SW 1271 (cell line): ENCODE measurements around the gene CCNQ.

Source experiments
- DNase-seq, 2 experiments: peaks; one replicate each; lab custom pipeline; 2025; lab: John Stamatoyannopoulos, UW

The CCNQ gene

DNA sequence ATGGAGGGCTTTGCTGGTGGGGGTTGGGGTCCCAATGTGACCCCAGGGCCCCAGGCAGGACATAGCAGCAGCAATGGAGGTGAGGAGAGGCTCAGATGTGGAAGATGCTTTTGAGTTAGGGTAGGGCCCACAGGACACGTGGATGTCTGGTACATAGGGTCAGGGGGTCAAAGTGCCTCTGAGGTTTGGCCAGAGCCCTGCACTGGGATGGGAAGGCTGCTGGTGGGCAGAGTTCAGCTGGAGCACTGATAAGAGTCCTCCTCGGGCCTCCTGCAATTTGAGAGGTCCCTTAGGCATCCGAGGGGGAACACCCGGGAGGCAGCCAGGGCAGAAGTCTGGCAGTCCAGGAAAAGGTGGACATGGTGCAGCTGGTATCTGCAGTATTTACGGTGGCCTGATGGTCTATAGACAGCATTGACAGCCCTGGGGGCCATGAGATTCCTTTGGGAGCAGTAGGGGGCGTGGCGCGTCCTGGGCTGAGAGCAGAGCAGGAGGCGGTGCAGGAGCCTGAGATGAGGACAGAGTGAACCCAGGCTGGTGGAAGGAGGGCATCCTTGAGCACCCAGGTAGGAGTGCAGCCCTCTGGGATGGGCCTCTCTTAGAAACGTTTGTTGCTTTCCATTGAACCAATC lies 22.6 kb downstream of the CCNQ start:
- no peak for DNase-seq

DNA sequence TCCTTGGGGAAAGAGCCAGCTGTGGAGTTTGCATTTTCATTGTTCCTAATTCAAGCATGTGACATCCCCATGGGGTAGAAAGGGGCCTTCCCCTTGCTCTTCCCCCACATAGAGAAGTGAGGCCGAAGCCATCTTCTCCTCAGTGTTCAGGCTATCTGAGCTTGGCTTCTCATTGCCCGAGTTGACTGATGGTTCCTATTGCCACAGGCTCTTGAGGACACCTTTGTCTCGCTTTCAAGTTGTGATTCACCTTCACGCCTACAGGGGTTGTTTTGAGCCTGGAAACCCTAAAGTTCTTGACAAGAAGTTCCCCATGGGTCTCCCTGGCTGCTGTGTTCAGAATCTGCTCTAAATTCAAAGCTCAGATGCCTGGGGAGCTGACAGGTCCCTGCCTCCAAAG lies 25.0 kb downstream of the CCNQ start:
- DNase-seq, result no peak

DNA sequence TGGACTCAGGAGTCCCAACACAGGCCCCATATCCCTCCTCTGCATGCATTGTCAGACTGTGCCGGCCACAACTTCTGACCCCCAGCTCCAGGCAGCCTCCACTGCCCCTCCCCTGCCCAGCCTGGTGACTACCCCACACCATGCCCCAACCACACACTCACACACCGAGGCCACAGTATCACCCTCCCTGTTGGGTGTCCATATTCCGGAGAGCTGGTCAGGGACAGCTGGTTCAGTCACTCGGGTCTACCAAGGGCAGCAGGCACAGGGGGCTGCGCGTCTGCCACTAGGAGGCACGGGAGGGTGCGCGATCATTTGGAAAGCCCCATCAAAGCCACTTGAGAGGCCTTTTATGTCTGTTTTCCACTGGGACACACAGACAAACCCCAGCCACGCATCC lies 26.3 kb downstream of the CCNQ start:
- DNase-seq, result no peak

DNA sequence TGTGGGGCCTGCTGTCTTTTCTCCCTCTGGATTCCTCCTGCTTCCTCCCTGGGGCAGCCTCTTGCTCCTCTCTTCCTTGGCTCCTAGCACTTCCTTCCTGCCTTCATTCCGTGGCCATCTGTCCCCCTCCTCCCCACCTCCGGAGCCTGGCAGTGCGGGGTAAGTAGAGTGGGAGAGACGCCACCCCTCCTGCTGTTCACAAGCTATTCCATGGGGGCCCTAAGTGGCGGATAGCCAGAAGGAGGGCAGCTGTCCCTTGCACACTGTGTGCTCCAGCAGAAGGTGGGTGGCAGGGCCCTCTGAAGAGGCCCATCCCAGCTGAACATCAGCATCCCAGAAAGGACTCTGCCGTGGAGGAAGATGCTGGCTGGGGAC lies 27.4 kb downstream of the CCNQ start:
- no peak for DNase-seq

DNA sequence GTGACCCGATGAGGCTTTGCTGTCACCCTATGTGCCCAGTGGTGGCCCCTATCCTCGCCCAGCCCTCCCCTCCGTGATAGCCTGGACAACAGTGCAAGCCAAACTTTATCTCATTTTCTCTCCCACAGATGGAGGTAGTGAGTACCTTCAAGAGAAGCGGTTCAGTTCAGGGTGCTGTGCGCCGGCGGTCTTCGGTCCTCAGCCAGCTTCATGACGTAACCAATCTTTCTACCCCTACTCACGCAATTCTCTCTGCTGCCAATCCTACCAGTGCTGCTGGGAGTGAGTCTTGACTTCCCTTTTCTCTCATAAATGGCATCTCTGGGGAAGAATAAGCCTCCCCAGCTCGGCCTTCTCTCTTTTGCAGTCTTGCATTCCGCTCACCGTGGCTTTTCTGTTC lies 29.5 kb downstream of the CCNQ start:
- no peak for DNase-seq

DNA sequence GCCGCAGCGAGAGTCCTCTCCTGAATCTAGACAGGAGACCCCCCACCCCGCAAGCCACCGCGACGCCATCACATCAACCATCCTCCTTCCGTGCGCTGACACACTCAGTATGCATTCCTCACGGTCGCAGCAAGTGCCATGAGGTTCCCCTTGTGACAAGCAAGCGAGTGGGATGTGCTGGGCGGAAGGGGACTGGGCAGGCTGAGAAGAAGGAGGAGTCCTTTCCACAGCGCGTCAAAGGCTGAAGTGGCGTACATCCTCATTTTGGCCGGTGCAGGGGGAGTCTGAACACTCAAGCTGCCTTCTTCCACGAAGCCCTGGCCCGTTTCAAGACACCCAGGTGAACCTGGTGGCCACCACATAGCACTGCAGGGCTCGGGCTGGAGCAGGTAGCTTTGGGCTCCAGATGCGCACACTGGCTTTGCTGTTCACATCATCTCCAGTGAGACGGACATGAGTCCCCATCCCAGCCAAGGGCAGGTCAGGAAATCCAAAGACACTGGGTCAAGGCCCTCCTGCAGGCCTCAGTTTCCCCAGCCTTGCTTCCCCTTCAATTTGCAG lies 30.4 kb downstream of the CCNQ start:
- no peak for DNase-seq

DNA sequence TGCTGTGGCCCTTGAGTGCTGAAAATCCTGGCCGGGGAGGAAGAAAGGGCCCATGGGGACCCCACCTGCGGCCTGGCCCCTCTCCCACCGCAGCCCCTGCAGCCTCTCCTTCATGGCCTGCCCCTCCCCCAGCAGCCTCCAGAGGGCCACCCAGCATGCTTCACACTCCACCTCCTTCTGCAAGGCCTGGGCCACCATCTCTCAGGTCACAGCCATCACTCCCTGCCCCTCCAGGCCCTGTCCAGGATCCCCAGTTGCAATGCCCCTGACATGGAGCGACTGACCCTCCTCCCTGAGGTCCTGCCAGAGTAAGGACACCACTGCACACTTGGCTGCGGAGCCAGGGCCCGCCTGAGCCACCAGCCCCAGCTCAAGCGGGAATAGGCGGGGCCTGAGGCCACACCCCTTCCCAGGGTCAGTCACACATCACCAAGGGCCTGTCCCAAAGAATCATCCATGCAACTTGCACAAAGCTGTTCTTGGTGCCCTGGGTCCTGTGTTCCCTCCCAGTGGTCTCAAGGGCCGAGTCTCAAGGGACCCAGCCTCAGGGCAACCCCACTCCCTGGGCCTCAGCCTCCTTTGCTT lies 32.9 kb downstream of the CCNQ start:
- DNase-seq, result no peak

DNA sequence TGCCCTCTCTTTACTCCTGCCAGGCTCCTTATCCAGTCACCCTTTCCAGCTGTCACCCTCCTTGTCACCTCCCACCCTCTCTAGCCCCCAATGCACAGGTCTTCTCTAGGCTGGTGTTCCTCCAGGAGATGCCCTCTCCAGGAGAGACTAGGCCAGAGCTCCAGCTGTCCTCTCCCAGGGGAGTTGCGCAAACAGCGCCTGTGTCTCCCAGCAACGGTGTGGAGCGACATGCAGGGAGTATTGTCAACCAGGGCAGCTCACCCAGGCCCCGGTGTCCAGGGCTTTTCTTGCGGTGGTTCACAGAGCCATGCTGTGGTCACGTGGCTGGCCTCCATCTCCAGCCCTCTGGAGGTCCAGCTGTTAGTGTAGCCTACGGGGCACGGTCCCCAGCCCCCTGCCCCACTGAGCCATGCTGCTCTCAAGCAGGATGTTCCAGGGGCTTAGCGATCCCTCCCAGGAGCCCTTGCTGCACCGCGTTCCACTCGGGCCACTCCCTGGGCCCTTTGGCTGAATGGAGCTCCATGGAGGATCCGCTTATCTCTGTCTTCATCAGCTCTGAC lies 34.8 kb downstream of the CCNQ start:
- DNase-seq, result no peak

DNA sequence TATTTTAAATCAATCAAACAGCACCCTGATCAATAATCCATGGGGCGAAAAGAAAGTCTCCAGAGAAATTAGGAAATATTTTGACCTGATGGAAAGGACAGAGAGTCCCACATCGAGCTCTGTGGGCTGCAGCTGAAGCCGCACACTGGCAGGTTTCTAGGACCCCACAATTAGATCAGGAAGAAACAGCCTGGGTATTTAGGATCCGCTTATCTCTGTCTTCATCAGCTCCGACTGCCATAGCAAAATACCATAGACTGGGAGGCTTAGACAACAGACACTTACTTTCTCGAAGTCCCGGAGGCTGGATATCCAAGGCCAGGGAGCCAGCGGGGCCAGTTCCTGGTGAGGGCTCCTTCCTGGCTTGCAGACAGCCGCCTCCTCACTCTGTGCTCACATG lies 36.4 kb downstream of the CCNQ start:
- no peak for DNase-seq

DNA sequence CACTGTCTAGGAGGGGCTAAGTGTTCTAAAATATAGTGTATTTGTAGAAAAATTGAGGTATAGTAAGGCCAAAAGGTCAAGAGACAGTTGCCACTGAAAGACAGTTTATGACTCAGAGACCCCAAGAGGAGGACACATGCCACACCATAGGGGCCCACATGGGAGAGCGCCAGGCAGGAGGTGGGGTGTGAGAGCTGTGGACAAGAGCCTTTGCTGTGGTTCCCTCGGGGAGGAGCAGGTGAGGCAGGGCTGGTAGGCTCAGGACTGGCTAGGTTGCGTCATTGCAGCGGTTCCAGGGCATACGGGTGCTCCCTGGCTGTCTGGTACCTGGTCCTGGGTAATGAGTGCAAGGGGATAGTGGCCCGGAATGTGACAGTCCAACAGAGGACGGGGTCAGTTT lies 37.6 kb downstream of the CCNQ start:
- DNase-seq, result no peak

DNA sequence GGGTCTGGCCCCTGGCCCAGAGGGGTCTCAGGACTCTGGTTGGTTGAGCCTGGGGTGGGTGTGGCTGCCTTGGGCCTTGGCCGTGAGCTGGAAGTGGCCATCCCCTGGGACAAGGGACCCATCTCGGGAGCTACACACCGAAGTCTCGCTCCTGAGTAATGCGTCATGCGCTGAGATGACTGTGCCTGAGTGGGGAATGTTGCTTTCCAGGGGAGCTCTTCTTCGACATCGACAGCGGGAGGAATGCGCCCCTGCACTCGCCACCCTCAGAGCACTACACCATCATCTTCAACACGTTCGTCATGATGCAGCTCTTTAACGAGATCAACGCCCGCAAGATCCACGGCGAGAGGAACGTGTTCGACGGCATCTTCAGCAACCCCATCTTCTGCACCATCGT lies 38.5 kb downstream of the CCNQ start:
- DNase-seq, result no peak

DNA sequence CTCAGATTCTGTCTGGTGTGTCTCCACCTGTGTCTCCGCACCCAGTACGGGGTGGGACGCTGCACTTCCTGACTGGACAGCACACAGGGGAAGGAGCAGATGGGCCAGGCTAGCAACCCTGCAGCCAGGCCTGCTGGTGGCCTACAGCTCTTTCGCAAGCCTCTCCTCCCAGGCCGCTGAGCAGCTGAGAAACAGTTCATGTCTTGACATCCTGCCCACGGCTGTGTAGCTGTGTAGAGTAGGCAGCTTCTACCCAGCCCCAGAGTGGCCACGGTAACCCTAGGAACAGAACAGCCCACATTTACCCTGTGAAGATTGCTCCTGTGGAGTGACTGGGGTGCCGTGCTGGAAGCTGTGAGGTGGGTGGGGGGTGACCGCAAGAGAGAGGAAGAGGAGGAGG lies 38.9 kb downstream of the CCNQ start:
- DNase-seq, result no peak

DNA sequence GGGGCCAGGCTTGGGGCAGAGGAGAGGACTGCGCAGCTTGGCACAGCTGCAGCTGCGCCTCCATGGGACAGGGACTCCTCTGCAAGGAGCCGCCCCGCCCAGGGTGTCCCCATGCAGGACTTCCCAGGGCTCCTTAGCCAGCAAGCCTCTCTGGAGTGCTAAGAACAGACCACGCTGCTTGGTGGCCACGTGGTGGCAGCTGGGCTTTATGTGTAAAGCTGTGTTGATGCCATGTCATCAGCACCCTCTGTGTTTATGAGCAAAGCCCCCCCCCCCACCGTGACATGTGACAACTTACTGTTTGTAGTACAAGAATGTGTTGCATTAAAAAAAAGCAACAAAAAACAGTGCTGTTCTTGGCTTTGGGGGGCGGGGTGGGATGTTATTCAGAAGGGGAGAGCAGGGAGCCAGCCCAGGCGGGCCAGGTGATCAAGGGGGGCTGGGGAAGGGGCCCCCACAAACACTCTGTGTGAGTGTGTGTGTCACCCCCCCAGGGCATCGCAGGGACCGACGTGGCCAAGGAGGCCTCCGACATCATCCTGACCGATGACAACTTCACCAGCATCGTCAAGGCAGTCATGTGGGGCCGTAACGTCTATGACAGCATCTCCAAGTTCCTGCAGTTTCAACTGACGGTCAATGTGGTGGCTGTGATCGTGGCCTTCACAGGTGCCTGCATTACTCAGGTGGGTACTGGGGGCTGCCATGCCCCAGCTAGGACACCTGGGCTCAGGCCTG lies 41.2 kb downstream of the CCNQ start:
- DNase-seq, result no peak

DNA sequence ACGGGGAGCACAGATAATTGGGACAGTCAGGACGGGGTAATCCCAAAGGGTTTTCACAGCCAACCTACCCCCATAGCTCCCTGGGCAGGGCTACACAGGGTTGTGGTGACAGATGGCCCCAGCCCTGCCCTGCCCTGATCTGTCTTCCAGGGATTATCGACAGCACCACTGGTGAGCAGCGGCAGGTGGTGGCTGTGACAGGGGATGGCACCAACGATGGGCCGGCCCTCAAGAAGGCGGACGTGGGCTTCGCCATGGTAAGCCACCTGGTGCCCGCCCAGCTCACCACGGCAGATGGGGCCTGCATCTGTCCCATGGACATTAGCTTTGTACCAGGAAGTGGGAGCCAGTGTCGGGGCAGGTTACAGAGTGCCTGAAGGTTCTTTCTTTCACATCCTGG lies 42.2 kb downstream of the CCNQ start:
- DNase-seq, result no peak

DNA sequence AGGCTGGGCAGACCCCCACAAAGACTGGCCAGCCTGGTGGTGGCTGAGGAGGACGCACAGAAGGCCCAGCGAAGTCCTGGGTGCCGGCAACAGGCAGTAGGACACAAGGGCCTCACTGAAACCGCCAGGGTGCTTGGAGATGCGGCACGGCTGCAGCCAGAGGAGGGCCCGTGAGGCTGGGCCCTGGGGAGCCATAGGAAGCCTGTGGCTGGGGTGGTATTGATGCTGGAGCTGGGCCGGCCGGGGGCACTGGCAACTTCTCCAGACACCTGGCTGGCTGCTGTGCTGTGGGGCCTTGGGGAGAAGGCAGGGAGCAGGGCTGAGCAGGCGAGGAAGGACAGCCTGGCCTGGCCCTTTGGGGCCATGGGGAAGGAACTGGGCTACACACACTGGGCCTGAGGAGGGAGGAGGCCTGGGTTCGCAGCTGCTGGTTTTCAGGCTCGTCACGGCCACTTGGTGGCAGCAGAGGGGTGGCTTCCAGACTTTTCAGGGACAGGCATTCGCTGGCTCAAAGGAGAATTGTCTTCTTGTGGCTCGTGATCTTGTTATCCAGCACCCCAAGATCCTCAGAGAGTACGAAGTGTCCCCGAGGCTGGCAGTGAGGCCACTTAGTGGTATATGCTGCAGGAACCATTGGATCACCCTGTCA lies 44.3 kb downstream of the CCNQ start:
- DNase-seq, result peak in 1 of 2 experiments; percentile 34

DNA sequence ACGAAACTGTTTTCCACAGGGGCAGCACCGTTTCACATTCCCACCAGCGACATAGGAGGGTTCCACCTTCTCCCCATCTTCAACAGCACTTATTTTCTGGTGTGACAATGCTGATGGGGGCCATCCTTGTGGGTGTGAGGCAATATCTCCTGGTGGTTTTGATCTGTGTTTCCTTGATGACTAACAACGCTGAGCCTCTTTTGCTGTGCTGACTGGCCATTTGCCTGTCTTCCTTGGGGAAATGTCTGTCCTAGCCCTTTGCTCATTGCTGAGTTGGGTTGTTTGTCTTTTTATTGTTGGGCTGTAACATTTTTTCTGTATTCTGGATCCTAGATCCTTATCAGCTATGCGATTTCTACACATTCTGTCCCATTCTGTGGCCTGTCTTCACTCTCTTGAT lies 47.8 kb downstream of the CCNQ start:
- no peak for DNase-seq

DNA sequence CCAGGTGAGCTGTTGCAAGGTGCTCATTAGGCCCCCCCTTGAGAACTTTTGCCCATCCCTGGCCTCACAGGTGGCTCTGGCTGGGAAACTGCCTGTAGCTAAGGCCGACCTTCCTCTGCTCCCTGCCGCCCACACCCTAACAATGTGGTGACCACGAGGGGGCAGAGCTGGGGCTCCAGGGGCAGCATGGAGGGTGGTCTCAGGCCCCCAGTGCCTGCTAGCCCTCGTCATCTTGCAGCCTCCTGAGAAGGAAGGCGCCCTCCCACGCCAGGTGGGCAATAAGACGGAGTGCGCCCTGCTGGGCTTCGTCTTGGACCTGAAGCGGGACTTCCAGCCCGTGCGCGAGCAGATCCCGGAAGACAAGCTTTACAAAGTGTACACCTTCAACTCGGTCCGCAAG lies 49.1 kb downstream of the CCNQ start:
- no peak for DNase-seq

DNA sequence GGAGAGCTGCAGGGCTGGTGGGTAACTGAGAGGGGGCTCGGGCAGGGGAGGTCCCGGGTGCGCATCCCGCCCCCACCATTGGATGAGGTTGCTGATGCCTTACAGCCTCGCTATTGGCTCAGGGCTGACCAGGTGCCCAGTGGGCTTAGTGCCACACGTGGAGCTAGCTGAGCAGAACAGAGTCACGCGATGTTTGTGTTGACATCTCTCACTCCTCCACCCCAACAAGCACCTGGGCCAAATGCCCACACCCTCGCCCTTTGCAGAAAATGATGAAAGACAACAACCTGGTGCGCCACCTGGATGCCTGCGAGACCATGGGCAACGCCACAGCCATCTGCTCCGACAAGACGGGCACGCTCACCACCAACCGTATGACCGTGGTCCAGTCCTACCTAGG lies 49.7 kb downstream of the CCNQ start:
- DNase-seq, result no peak

DNA sequence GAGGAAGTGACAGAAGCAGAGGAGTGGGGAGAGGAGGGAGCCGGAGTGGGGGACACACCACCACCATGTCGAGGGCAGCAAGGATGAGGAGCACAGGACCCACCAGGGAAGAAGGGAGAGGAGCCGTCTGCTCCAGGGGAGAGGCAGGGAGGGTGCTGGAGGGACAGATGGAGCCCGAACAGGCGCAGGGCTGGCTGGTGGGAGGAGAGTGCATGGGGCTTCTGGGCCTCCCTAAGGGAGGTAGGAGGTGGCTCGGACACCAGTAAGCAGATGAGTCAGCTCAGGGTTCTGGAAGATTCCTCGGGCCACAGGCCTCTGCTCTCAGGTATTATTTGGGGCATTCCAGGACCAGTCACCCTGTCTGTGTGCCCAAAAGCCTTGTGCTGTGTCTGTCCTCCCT lies 51.7 kb downstream of the CCNQ start:
- DNase-seq, result no peak

DNA sequence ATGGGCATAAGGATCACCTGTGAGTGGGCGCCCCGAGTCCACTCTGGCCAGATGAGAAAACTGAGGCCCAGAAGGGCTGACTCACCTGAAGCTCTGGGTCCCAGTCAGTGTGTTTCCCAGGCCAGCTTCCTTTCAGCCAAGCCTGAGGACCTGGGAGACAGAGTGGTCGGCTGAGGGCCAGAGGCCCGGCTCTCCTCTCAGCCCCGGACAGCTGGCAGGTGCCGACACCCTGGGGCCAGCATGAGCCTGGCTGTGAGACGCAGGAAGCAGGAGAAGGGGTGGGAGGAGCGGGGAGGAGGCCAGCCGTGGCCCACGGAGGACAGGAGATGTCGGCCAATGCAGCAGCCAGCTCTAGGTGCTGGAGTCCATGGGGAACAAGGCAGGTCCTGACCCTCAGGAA lies 52.6 kb downstream of the CCNQ start:
- DNase-seq, result no peak

DNA sequence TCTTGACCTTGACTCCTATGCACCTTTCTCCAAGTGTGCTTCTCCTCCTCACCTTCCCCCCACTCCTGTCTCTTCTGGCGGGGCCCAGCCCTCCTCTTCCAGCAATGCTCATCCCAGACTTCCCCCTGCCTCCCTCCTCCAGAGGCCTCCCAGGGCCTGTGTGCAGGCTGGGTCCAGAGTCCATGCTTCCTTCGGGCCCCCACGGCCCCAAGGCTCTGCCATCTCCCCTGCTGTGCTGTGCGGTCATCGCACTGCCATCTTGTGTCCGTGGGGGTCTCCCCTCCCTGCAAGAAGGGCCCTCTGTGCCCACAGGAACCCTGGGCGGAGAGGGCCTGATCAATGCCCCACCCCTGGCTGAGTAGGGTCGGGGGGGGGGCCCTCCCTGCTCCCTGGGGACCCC lies 54.2 kb downstream of the CCNQ start:
- DNase-seq, result no peak

DNA sequence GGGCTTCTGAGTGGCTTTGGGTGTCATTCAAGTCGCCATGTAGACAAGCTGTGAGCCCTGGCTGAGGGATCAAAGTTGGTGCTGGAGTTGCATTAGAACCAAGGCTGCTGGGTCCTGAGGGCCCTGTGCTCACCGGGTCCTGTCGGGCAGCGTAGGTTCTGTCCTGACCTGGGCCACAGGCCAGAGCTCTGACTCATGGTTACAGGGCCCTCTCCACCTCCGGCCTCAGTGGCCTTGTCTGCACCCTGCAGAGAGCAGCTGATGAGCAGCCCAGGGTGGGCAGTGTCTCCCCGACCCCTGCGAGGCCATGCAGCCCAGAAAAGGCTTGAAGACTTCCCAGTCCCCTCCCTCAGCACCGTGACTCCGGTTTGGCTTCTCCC lies 59.0 kb downstream of the CCNQ start:
- no peak for DNase-seq
